ENCODE measurements around the gene TOP2A. TPM values are rescaled to one million over a fixed set of nuclear protein-coding genes. Genes with fewer than 3 reads are reported as not detected.

TOP2A gene
- total RNA-seq, 2 donors from 2014 or later = 0.81 to 8.5 TPM

DNA sequence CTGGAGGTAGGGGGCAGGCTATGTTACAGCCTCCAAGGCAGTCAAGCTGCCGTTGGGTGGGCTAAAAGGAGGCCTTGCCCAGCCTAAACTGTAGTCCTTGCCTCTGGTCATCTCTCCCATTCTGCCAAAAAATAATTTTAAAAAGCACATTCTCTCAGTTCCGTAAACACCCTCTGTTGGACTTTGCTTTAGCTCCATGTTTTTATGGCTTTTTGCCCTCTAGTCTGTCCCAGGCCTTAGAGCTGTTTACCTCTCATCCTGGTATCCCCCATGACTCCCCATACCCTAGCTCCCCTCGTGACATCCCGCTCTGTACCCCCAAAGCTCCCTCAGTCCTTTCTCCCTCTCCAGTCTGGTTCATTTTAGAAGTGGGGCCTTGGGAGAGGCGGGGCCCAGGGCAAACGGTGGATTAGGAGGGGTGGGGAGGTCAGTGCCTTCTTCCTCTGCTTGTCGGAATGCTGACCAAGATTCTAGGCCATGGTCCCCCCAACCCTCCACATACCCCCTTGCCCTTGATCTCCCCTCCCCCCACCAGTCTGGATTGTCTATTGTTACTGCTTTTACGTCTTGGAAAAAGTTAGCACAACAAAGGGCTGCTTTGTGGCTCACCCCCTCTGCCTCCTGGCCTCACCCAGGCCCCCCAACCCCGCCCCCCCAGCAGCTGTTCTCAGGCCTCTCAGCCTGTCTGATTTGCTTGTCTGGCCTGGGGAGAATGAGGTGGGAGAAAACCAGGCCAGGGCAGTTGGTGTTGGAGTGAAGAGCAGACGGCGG is 71.5 kb downstream of the TOP2A start:
- TF ChIP-seq, protein P1, sequence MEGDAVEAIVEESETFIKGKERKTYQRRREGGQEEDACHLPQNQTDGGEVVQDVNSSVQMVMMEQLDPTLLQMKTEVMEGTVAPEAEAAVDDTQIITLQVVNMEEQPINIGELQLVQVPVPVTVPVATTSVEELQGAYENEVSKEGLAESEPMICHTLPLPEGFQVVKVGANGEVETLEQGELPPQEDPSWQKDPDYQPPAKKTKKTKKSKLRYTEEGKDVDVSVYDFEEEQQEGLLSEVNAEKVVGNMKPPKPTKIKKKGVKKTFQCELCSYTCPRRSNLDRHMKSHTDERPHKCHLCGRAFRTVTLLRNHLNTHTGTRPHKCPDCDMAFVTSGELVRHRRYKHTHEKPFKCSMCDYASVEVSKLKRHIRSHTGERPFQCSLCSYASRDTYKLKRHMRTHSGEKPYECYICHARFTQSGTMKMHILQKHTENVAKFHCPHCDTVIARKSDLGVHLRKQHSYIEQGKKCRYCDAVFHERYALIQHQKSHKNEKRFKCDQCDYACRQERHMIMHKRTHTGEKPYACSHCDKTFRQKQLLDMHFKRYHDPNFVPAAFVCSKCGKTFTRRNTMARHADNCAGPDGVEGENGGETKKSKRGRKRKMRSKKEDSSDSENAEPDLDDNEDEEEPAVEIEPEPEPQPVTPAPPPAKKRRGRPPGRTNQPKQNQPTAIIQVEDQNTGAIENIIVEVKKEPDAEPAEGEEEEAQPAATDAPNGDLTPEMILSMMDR (IDR thresholded peaks at IDR 0.05) = no peak
- H3K36me3 ChIP-seq = no peaks in the 10 kb centered on the region
- H3K4me3 ChIP-seq = peak overlapping the region; percentile 94
- H3K27me3 ChIP-seq (replicated peaks; ENCODE audit: insufficient read depth) = no peaks in the 10 kb centered on the region
- ATAC-seq (ENCODE audit: insufficient number of reproducible peaks, low FRiP score, low read depth) = no peak
- DNase-seq (ENCODE audit: low spot score) = no peak
- H3K27ac ChIP-seq = peak overlapping the region; percentile 91 to 92
- peaks cover 49 to 78% of the 10 kb centered on the region in 2 donors for H3K4me1 ChIP-seq (ENCODE audit: control insufficient read depth in 1 of 2, low read depth in 2 of 2)
- no peaks in the 10 kb centered on the region for H3K9me3 ChIP-seq

DNA sequence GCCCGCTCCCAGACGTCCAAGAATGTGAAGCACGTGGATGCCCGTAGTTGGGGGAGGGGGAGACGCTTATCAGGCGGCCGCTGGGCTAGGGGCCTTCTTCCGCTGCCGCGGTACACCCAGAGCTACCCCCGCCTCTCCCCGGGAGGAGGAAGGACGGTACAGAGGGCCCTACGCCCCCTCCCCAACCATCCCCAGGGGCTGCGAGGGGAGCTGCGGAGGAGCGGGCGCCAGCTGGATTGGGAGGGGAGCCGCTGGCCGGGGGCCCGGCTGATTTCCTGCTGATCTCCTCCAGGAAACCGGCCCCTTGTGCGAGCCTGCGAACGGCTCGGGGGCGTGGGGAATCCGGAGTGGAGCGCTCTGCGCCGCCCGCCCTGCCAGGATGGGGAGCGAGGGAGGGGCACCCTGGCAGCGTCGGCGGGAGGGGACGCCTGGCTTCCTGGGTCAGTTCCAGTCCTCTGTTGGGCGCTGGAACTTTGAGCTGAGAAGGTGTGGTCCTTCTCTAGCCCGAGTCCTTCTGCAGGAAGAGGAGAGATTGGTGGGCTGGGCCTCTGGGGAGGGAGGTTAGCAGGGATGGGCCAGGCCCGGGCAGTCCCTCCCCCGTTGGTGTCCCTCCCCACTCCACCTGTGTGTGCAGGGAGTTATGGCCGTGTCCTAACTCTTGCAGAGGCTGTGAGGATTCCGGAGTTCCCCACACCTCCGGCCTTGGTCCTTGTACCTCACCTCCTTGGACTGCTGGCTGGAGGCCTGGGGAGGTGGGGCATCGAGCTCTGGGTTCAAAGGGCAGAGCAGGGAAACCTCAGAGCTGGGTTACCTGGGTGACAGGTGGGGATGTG is 72.3 kb downstream of the TOP2A start:
- H3K4me1 ChIP-seq (ENCODE audit: control insufficient read depth in 1 of 2, low read depth in 2 of 2) = peaks cover 49 to 73% of the 10 kb centered on the region in 2 donors
- DNase-seq (ENCODE audit: low spot score) = no peak

DNA sequence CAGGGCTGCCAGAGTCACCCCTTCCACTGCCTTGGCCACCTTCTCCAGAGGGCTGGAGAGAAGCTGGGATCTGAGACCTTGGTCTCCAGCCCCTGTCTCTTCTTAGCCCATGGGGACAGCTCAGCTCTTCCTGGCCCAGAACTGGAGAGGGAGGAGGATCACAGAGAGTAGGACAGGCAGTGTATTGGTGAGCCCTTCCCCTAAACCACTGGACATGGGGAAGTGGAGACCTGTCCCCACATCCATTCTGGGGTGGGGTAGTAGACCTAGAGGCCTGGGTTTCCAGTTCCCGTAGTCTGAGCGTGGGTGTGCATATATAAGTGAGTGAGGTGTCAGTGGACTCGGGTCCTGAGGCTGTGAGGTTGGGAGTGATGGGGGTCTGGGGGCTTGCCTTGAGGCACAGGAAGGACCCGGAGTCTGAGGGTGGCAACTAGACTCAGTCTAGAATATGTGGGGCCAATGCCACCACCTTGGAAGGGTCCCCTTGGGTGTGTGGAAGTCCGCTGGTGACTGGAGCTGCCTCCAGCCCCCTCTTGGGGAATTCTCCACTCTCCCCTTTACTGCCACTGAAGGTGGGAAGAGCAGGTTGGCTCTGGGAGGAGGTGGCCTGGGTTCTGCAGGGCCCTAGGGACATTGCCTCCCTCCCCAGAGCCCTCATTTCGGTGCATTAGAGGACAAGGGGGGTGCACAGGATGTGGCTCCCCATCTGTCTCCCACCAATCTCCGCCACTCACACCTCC is 73.1 kb downstream of the TOP2A start:
- ATAC-seq (ENCODE audit: insufficient number of reproducible peaks, low FRiP score, low read depth) = no peak
- TF ChIP-seq, protein P1 (IDR thresholded peaks at IDR 0.05) = no peak
- Histone ChIP-seq H3K9me3 (no peaks in the 10 kb centered on the region), H3K4me3 (peak overlapping the region; percentile 94), H3K36me3 (no peaks in the 10 kb centered on the region), H3K27ac (peak overlapping the region; percentile 91 to 92), H3K27me3 (replicated peaks; ENCODE audit: insufficient read depth) (no peaks in the 10 kb centered on the region), H3K4me1 (ENCODE audit: control insufficient read depth in 1 of 2, low read depth in 2 of 2) (peaks cover 49 to 65% of the 10 kb centered on the region in 2 donors)
- DNase-seq (ENCODE audit: low spot score) = no peak

More for the DNA sequence above, 72.3 kb downstream of the TOP2A start:
- H3K36me3 ChIP-seq = no peaks in the 10 kb centered on the region
- no peaks in the 10 kb centered on the region for H3K27me3 ChIP-seq (replicated peaks; ENCODE audit: insufficient read depth)
- peak overlapping the region; percentile 94 for H3K4me3 ChIP-seq
- no peaks in the 10 kb centered on the region for H3K9me3 ChIP-seq
- TF ChIP-seq, protein P1 (IDR thresholded peaks at IDR 0.05) = no peak
- ATAC-seq (ENCODE audit: insufficient number of reproducible peaks, low FRiP score, low read depth) = no peak
- peak overlapping the region; percentile 91 to 92 for H3K27ac ChIP-seq

DNA sequence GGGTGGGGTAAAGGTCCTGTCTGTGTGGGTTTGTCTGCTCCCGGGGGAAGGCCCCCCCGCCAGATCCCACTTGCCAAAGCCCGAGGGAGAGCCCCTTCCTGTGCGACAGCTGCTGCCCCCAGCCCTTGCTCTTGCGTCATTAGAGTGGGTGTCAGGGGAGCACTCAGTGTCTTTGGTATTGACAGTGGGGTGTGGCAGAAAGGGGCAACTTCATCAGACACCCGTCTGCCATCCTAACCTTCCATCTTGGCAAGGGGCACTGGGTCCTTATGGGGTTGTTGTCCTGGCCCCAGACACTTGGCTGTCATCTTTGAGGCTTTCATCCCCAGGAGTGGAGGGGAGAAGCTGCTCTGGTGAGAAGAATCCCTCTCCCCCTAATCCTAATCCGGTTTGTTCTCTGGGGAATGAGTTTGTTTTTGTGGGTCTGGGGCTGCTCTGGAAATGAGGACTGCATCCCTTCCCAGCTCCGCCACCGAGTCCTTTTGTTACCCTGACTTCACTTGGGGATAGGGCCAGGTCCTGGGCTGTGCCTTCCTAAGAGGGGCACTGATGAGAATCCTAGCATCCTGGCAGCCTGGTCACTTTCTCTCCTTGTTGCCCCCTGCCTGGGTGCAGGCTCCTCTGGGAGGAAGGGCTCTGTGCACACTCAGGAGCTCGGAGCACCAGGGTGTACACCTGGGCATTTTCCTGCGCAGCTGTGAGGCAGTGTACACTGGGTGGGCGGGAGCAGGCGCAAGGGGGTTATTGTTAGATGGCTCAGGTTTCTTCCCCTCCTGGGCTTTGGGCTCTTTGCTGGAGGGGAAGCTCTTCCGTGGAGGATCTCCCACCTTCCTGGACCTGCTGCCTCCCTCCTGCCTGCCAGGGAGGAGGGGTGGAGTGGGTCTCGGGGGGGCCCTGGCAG is 74.2 kb downstream of the TOP2A start:
- ATAC-seq (ENCODE audit: insufficient number of reproducible peaks, low FRiP score, low read depth) = no peak
- Histone ChIP-seq H3K36me3 (no peaks in the 10 kb centered on the region), H3K4me1 (ENCODE audit: control insufficient read depth in 1 of 2, low read depth in 2 of 2) (peaks cover 40 to 56% of the 10 kb centered on the region in 2 donors), H3K27ac (peak overlapping the region; percentile 91 to 92), H3K4me3 (peak overlapping the region; percentile 94), H3K27me3 (replicated peaks; ENCODE audit: insufficient read depth) (no peaks in the 10 kb centered on the region), H3K9me3 (no peaks in the 10 kb centered on the region)
- DNase-seq (ENCODE audit: low spot score) = no peak
- TF ChIP-seq, protein P1 (IDR thresholded peaks at IDR 0.05) = no peak

All from thoracic aorta (tissue), 2 donors.